ENCODE measurements around the gene DOP1A.
A peak's percentile ranks its signal among the peaks of the same experiment; 100 is the strongest.
"Not testable (repeated sequence)": the region's sequence is repeated elsewhere in the genome, so short reads cannot be mapped to it uniquely, and the experiment has no call there.

DOP1A gene

GRCh38 chr6:83191974-83192373, 124.5 kb downstream of the DOP1A start:
- H3K27me3 Mint-ChIP-seq, H3K9me3 Mint-ChIP-seq, H3K27ac Mint-ChIP-seq, ATAC-seq, DNase-seq: not testable (repeated sequence)
- Mint-ChIP-seq H3K4me1 (peaks cover 26% of the 10 kb centered on the region), H3K36me3 (ENCODE audit: low read depth) (peaks cover 14% of the 10 kb centered on the region), H3K4me3 (peak overlapping the region; percentile 97)

GRCh38 chr6:83192456-83192855, 125.0 kb downstream of the DOP1A start:
- DNase-seq (no peak), ATAC-seq (peak; percentile 5)
- Mint-ChIP-seq H3K4me1 (peaks cover 26% of the 10 kb centered on the region), H3K36me3 (ENCODE audit: low read depth) (peaks cover 14% of the 10 kb centered on the region), H3K9me3 (no peaks in the 10 kb centered on the region), H3K27ac (peak overlapping the region; percentile 92), H3K27me3 (peaks cover 3% of the 10 kb centered on the region), H3K4me3 (peak overlapping the region; percentile 97)

GRCh38 chr6:83192871-83193746, 125.6 kb downstream of the DOP1A start, which contains the start of the genes PGM3 and RWDD2A:
Gene PGM3, minus strand, starts transcription at chr6:83193265. Its CDS starts 2,253 bp downstream, at chr6:83191012.
Gene RWDD2A, plus strand, starts transcription at chr6:83193357. Its CDS starts 1,095 bp downstream, at chr6:83194452.
- no peaks in the 10 kb centered on the region for H3K9me3 Mint-ChIP-seq
- peaks cover 3% of the 10 kb centered on the region for H3K27me3 Mint-ChIP-seq
- peak within 1 kb of the TSS; percentile 92 for H3K27ac Mint-ChIP-seq
- DNase-seq, result peak; percentile 85
- ATAC-seq, result peak; percentile 96
- peaks cover 14% of the 10 kb centered on the region for H3K36me3 Mint-ChIP-seq (ENCODE audit: low read depth)
- peak within 1 kb of the TSS; percentile 97 for H3K4me3 Mint-ChIP-seq
- H3K4me1 Mint-ChIP-seq, result peaks cover 26% of the 10 kb centered on the region

- Mint-ChIP-seq H3K9me3 (no peaks in the 10 kb centered on the region), H3K27ac (peak overlapping the region; percentile 18), H3K36me3 (ENCODE audit: low read depth) (peaks cover 11% of the 10 kb centered on the region), H3K4me3 (peak overlapping the region; percentile 97), H3K4me1 (peaks cover 28% of the 10 kb centered on the region), H3K27me3 (peaks cover 3% of the 10 kb centered on the region)
- peak; percentile 17 for DNase-seq
- no peak for ATAC-seq
These were observed 126.5 kb downstream of the DOP1A start for GRCh38 chr6:83193747-83194566.

- DNase-seq, result no peak
- no peaks in the 10 kb centered on the region for H3K9me3 Mint-ChIP-seq
These were observed 131.2 kb downstream of the DOP1A start for GRCh38 chr6:83198486-83199172.

GRCh38 chr6:83199173-83199862, 131.8 kb downstream of the DOP1A start:
- no peak overlapping the region for H3K27ac Mint-ChIP-seq
- peaks cover 10% of the 10 kb centered on the region for H3K4me1 Mint-ChIP-seq
- peaks cover 2% of the 10 kb centered on the region for H3K27me3 Mint-ChIP-seq
- no peak for DNase-seq
- ATAC-seq, result peak; percentile 80
- H3K4me3 Mint-ChIP-seq, result no peak overlapping the region
- peaks cover 2% of the 10 kb centered on the region for H3K36me3 Mint-ChIP-seq (ENCODE audit: low read depth)
- no peaks in the 10 kb centered on the region for H3K9me3 Mint-ChIP-seq

More at GRCh38 chr6:83198486-83199172, 131.2 kb downstream of the DOP1A start:
- Mint-ChIP-seq H3K4me1 (peaks cover 15% of the 10 kb centered on the region), H3K4me3 (no peak overlapping the region), H3K27me3 (peaks cover 3% of the 10 kb centered on the region), H3K27ac (no peak overlapping the region), H3K36me3 (ENCODE audit: low read depth) (peaks cover 2% of the 10 kb centered on the region)
- no peak for ATAC-seq

GRCh38 chr6:83199863-83200225, 132.4 kb downstream of the DOP1A start:
- DNase-seq (no peak), ATAC-seq (no peak)
- Mint-ChIP-seq H3K27me3 (no peaks in the 10 kb centered on the region), H3K36me3 (ENCODE audit: low read depth) (peaks cover 2% of the 10 kb centered on the region), H3K4me1 (peaks cover 7% of the 10 kb centered on the region), H3K4me3 (no peak overlapping the region), H3K9me3 (no peaks in the 10 kb centered on the region), H3K27ac (no peak overlapping the region)

GRCh38 chr6:83202031-83202430, 134.6 kb downstream of the DOP1A start:
- Mint-ChIP-seq H3K9me3 (no peaks in the 10 kb centered on the region), H3K27me3 (peaks cover 9% of the 10 kb centered on the region), H3K4me1 (peaks cover 7% of the 10 kb centered on the region), H3K27ac (no peak overlapping the region), H3K36me3 (ENCODE audit: low read depth) (no peaks in the 10 kb centered on the region), H3K4me3 (no peak overlapping the region)
- DNase-seq (no peak), ATAC-seq (no peak)

GRCh38 chr6:83215131-83216047, 147.9 kb downstream of the DOP1A start:
- peak; percentile 99 for ATAC-seq
- H3K36me3 Mint-ChIP-seq (ENCODE audit: low read depth), result no peaks in the 10 kb centered on the region
- H3K27me3 Mint-ChIP-seq, result peaks cover 8% of the 10 kb centered on the region
- no peaks in the 10 kb centered on the region for H3K4me1 Mint-ChIP-seq
- H3K27ac Mint-ChIP-seq, result no peak overlapping the region
- no peaks in the 10 kb centered on the region for H3K9me3 Mint-ChIP-seq
- no peak overlapping the region for H3K4me3 Mint-ChIP-seq
- DNase-seq, result peak; percentile 46

GRCh38 chr6:83216806-83217205, 149.3 kb downstream of the DOP1A start:
- ATAC-seq, result no peak
- no peaks in the 10 kb centered on the region for H3K4me1 Mint-ChIP-seq
- H3K9me3 Mint-ChIP-seq, result no peaks in the 10 kb centered on the region
- H3K4me3 Mint-ChIP-seq, result no peak overlapping the region
- H3K27ac Mint-ChIP-seq, result no peak overlapping the region
- DNase-seq, result no peak
- no peaks in the 10 kb centered on the region for H3K36me3 Mint-ChIP-seq (ENCODE audit: low read depth)
- peaks cover 9% of the 10 kb centered on the region for H3K27me3 Mint-ChIP-seq
